HG03280 (cell line): ENCODE data around the gene FGF14.

Experiments used
- ATAC-seq: cut with Tn5 transposase; IDR thresholded peaks from one replicate; pipeline ENCODE4 v1.9.1; 2021; ENCODE audit warnings: mild to moderate bottlenecking, moderate library complexity; ENCODE audit not compliant: unreplicated experiment

Gene FGF14

DNA sequence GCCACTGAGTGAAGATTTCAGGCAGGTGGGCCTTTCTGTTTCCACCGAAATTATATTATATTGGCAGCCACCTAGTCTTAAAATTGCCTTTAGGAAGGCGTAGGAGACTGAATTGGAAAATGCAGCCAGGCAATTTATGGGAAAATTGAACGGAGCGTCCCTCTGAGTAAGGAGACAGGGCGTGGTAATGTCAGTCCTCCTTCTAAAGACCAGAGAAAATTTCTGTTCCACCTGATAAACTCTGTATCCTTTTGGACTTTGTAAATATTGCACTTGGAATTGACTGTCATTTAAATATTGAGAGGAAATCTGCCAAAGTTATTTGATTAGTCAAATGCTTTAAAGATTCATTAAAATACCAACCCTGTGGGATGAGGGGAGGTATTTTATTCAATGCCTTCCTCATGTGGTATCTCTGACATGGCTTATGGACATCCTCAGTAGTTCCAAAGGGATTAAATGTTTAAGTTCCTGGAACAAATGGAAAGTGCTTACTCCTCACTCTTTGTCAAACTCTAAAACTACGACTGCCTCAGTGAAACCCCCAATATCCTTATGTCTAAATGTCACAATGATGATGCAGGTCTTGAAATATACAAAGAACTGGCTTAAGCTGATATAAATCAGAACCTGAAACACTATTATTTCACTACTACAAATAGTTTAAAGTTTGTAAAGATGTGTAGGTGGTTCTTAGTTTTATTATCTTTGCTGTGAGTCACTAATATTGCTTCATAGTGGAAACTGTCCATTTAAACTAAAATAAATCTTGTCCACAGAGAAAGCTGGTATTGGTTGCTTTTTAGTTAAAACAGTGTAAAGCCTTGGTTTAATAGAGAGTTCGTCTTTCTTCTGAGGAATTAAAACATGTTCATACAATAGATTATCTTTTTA is 203.2 kb downstream of the FGF14 start:
- ATAC-seq = no peak

DNA sequence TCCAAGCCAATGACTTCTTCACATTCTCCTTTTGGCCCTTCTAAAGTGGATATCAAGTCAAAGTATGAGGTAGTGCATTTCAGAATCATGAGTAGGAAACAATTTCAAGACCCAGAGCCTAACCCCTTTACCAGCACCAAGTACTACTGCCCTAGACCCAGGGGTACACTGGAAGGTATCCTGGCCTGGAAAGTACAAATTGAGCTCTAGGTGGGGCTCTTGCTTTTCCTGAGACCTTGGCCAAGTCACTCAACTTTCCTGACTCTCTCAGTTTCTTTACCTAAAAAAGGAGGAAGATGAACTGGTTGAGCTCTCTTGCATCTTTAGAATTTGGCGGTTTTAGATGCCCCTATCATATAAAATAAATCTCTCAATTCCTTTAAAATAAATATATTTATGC is 204.7 kb downstream of the FGF14 start:
- ATAC-seq = no peak

DNA sequence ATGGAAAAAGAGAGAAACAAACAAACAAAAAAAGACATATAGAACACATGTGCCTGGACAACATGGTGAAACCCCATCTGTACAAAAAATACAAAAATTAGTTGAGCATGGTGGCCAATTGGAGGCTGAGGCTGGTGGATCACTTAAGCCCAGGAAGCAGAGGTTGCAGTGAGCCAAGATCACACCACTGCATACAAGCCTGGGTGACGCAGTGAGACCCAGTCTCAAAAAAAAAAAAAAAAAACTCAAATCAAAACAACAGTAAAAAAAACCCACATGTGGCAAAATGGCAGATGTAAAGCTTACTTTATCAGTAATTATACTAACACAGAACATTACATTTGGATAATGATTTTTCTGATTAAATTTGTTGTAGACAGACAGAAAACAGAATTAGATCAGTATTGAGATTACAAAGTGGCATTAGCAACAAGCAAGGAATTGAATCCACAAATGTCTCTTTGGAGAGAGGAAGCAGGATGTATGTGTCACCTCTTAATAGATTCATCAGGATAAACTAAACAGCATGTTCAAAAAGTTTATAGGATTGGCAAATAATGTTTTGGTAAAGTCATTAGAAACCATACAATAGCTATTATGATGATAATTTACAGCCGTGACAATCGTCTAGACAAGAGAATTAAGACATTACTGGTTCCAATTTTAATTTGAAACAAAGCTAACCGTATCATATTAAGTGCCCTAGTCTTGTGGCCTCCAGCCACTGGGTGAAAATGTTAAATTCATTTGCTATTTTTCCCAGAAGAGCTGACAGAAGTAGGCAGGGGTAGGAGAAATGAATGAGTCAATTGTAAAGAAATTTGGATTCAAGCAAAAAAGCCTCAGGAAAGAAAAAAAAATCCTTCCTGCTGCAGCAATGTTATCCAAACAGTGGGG is 206.0 kb downstream of the FGF14 start:
- ATAC-seq = no peak

DNA sequence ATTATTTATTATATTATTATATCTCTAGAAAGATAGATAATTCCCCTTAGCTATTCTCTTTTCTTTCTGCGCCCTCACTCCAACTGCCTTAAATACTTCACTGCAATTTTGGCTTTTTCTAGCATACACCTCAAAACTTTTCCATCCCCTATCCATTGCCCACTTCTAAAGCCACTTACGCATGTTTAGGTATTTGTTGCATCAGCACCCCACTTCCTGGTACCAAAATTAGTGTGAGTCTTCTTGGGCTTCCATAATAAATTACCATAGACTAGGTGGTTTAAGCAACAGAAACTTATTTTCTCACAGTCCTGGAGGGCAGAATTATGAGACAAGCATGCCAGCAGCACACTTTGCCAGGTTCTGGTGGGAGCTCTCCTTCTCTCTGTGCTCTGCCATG is 209.0 kb downstream of the FGF14 start:
- ATAC-seq = no peak

DNA sequence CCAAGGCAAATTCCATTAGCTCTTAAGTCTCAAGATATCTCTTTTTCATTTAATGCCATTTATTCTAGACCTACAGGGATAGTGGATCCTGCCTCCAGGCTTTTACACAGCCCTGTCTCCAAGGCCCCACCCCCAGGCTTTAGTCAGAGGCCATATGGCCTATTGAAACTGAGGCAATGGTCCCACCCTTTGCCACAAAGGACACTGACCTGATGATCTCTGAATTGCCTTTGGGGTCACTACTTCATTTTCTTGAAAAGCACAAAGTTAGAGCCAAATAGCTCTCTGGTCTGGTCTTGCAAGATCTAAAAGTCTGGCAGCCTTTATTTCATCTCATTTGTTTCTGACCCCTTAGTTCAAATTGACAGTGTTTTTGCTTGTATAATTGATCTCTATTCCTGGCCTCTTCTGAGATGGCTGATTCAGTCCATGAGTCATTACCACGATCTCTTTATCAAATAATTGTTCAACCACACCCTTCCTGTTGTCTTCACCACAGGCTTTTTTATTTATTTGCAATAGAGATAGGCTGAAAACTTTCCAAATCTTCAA is 209.8 kb downstream of the FGF14 start:
- ATAC-seq = no peak

DNA sequence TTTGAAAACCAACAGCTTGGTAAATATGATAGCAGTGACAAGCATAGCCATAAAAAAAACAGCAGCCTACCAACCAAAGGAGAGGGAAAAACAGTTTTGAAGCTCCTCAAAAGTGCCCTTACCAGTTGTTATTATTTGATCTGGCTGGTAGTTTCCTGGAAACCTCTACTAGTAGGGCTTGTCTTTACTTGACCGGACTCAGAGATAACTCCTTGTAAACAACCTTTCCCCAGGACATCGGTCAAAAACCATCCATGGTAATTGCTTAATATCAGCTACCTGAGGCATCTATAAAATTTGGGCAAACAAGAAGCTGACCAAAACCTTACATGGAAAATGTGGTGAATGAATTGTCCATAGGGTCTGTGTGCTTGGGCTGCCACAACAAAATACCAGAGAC is 210.9 kb downstream of the FGF14 start:
- ATAC-seq = no peak

DNA sequence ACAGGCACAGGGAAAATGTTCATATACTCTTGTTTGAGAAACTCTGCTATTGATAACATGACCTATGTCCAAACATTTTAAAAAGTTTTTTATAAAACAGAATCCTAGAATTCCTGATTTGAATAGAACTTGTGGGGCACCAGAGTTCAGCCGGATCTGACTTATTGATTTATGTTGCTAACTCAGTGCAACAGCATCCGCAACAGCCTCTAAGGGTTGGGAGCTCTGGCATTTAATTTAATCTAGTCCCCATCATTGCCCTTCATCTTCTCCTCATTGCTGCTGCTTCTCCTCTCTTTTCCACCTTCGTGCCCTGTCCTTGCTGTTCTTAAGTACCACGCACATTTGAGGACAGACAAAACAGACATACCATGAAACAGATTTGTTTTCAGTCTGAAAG is 214.5 kb downstream of the FGF14 start:
- no peak for ATAC-seq

DNA sequence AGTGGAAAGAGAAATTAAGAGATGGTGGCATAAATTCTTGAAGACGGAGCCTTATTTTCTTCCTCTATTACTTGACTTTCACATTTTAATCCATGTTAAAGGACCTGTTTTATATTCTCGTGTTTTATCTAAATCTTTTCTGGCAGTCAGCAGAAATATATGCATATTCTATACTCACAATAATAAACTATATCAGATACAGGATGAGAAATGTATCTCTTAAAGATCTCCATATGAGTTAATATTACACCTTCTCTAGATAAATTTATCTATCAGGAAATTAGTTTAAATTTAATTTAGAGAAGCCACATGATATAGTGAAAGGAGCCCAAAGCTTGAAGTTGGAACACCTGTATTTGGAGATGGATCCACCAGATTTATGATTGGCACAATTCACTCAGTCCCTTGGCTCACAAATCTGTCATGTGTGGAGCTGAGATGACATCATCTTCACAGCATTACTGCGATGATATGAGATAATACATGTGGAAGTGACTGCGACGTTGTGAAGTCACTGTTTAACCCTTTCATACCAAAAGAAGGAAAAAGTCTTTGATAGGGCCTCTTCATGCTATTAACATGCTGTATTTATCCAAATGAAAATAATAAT is 216.4 kb downstream of the FGF14 start:
- no peak for ATAC-seq

DNA sequence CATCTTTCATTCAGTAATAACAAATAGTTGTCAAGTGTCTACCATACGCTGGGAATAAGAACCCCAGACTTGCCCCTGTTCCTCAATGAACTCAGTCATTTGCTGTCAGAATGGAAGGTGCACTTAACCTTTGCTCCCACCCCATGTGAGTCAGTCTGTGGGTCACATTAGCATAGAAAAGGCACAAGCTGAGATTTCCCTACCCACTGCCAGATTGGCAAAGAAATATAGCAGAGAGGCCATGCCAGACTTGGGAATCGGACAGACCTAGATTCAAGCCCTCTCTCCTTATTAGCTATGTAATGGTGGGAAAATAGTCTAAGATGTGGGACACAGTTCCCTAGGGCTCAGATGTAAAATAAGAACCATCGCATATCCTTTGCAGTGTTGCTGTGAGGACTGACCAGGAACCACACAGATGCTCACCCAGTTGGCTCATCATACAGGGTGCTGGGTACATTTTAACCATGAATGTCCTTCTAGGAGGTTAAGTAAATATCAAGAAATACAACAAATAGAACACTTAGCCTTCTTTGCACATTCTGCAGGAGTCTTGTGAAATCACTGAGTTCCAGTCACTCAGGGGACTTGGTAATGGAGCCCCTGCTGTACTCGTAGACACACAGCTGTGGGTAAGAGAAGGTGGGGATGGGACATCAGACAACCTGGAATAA is 218.2 kb downstream of the FGF14 start:
- no peak for ATAC-seq

DNA sequence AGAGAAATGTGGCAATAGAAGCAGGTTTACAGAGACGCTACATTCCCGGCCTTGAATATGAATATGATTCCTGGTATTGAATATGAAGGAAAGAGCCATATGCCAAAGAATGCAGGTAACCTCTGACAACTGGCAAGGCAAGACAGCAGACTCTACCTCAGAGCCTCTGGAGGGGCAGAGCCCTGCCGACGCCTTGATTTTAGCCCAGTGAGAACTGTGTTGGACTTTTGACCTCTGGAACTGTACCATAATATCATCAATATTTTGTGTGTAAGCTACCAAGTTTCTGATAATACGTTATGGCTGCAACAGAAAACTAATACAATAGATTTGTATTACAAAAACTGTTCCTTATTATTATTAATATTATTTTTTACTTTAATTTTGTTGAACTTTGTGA is 219.7 kb downstream of the FGF14 start:
- no peak for ATAC-seq

DNA sequence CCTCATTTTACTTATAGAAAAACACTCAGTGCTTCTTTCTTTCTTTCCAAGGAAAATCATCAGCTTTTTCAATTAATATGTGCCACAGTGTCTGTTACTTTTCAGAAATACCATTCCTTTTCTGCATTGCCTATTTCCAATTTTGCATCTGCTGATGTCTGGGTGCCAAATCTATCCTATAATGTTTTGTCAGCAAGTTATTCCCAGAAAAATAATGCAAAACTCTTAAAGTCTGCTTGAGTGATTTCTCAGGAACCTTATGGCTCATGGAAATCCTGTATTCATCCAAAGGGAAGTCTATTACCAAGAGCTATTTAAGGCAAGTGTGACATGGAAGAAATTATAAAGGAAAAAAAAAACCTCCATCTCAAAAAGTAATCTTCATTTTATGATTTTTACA is 224.4 kb downstream of the FGF14 start:
- ATAC-seq = no peak

DNA sequence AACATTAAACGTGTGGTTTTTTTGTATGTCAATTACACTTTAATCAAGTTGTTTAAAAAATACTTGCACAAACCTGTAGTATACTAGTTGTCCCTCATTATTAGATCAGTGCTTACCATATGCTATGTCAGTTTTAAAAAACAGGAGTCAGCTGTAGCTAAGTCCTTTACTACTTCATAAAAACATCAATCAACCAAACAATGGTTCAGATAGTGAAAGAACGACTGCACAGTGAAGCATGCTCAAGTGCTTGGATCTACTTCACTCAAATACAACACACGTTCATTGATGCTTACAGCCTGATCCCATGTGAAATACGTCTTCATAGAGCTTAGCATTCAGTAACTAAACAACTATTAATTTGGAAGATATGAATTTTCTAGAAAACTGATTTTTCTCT is 225.0 kb downstream of the FGF14 start:
- no peak for ATAC-seq

DNA sequence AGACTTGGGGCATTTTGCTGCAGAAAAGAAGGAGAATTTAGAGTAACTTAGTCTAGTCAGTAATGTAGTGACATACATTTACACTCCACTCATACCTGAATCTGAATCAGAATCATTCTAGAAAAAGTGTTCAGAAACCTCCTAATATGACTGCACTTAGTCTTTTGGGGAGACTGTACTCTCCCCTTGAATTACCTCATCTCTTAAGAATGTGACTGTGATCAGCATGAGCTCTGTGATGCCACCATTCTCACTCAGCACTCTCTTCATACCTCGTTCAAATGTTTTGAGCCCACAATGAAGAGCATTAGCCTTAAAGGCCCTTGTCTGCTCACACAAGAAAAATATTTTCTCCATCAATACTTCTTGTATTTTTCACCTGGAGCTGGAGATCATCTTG is 229.4 kb downstream of the FGF14 start:
- no peak for ATAC-seq

DNA sequence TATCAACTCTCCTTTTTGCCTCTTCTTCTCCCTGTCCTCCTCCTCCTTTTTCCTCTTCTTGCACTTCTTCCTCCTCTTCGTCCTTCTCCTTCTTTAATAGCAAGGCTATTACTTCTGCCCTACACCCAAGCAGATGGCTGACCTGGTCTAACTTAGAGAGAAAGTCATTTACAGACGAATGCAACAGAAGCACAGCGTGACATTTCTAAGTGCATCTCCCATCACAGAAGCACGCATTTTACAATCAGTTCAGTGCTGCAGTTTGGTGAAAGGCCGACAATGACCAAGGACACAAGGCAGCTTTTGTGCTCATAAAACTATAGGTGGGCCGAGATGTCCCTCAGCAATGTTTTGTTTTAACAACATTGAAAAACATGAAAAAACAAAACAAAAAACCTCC is 231.5 kb downstream of the FGF14 start:
- no peak for ATAC-seq

DNA sequence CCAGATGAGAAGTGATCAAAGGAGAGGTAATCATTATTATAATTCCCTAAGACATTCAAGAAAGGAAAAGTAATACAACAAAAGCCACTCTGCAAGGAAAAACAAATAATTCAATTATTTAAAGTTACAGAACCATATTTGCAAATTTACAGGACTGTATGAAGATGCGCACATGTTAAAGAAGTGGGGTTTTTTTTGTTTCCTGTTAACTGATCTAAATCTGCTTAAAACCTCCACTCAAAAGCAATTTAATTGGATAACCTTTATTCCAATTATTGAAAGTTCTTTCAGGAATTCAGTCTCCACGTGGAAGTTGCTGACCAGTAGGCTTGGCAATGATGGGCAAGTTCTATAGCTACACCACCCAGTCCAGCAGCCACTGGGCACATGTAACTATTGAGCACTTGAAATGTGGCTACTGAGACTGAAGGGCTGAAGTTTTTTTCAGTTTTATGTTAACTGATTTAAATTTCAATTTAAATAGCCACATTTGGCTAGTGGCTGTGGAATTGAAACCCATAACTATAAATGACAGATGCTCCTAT is 232.3 kb downstream of the FGF14 start:
- no peak for ATAC-seq

DNA sequence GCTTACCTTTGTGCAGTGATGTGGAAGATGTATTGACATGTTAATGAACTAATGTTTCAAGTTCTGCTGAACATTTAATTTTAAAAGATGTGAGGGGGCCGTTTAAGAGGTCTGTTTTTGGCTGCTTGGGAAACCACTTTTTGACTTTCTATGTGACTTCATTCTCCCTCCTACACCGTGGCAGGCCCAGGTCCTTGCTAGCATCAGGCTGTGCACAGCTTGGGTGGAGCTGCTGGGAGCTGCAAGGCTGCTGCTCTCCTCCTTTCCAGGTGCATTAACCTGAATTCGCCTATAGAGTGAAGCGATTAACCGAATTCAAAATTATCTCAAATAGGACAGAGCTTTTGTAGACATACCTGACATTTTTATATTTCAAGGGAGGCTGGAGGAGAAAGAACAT is 249.1 kb downstream of the FGF14 start:
- ATAC-seq = no peak

DNA sequence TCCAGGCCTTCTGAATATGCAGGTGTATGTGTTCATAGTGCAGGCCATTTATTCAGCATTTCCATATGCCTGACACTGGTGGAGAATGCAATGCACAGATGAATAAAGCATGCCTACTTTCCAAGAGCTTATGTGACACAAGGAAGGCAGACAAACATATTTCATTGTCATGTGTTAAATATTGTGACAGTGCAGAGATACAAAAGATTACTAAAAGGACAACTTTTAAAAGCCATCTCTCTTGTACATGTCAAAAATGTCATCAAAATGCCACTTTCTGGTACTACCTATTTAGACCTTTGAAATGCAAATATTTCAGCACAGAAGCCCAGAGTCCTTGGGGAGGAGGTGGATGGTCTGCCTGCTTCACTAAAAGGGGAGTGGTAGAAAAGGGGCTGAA is 254.5 kb downstream of the FGF14 start:
- no peak for ATAC-seq

DNA sequence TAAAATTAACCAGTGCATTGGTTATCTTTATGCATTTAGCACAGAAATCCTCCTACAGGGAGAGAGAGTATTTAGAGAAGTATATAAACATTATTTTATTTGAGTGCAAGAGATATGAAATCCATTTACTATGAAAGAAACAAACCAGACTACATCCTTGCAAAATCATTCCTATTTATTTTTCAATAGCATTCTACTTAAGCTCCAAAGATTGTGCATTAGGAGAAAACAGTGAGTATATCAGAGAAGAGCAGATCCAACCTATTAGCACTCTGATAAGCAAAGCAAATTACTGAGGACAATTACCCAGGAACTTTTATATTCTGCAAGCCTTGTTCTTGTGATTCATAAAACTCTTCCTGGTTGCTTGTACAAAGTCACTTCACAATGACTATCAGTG is 256.1 kb downstream of the FGF14 start:
- no peak for ATAC-seq

DNA sequence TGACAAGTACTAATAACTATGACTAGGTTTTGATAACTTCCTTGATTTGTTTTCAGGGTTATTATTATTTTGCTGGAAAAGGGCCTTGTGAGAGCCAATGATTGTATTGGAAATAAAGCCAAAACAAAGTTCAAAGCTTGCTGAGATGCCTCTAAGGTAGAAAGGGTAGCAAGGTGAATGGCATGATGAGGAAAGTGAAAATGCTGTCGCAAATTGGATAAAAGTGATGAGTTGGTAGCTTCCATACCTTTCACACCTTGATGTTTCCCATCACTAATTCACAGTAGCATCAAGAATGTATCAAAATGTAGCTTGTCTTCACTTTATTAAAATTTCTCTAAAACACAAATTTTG is 259.4 kb downstream of the FGF14 start:
- no peak for ATAC-seq

DNA sequence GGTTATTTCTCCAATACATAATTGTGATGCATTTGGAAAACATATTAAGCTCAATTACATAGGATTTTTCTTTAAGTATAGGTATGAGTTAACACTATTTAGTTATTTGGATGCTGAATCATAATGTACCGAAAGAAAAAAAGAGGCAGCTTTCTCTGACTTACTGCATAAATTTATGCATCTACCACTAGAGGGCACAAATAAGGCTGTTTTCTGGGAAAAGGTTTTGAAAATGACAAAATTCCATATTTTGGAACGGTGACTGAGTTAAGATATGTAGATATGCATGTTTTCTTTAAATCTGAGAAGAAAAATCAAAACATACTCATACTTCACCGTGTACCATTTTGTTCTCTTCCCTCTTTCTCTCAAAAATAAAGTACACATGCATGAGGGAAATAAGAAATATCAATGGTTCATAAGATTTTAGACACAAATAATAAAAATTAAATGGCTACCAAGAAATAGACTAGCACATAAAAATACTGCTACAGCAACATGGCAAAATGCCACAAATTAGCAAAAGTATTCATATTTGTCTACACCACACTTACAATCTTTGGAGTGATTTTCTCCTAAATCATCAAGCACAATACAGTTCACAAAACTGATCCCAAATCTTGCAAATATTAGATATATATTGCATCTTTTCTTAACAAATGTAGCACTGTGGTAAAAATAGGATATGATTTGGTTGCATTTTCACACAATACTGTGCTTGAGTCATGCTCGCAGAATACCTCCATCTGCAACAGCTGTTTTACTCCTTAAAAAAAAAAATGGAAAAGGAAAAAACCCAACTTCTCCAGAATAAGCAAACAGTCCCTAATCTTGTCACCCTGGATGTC is 260.0 kb downstream of the FGF14 start:
- ATAC-seq = no peak
